Activated T-cell treated with anti-CD3 and anti-CD28 coated beads for 24 hours (primary cell): ENCODE measurements around the gene ILDR1.

Experiments used
- DNase-seq: peaks from one replicate; pipeline ENCODE4 v3.0.0-alpha.2; 2020; ENCODE audit warnings: low read depth

The ILDR1 gene

DNA sequence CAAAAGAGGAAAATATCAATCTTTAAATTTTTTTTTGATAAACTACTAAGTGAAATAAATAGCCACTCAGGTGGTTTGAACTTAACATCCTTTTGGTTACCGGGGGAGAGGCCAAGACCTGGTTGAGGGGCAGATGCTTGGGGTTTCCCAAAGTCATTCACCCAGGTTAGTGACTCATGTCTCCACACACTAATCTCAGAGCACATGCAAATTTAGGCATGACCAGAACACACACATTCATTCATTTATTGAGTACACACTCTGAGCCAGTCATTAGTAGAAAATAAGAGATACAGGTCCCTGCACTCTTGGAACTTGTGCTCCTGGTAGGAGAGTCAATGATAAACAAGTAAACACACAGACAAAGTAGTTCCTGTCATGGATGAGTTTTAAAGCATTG lies 7.3 kb downstream of the ILDR1 start:
- no peak for DNase-seq

DNA sequence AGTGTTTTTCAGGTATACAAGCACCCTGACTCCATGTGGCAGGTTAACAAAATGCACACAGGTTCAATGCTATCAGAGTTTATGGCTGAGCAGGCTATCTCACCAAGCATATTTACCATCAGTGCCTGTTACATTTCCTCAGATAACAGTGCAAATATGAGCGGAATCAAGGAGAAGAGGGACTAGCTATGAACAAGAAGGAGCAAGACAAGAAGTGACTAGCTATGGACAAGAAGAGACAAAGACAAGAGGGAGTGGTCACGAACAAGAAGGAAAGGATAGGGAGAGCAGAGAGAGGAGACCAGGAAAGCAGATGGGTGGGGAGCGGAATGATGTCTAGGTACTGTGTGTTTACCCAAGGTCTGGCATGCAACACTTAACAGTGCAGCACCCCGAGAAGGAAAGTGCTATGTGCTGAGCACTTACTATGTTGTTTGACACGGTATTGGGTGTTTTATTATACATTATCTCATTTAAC lies 8.6 kb downstream of the ILDR1 start:
- no peak for DNase-seq

DNA sequence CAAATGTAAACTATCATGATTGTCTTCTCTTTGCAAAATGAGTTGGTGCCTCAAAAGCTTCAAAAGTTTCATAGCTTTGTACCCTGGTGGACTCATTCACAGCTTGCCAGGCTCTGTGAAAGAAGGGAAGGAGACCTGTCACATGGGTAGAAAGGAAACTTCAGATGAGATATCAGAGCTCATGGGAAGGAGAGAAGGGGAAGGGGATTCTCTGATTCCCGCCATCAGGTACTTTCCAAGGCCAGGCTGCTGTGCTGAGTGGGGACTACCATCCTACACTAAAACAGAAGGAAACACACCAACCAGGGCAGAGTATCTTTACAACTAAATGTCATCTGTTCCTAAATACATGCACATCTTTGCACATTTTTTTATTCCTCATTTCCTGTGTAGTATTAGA lies 9.2 kb downstream of the ILDR1 start:
- DNase-seq, result no peak

DNA sequence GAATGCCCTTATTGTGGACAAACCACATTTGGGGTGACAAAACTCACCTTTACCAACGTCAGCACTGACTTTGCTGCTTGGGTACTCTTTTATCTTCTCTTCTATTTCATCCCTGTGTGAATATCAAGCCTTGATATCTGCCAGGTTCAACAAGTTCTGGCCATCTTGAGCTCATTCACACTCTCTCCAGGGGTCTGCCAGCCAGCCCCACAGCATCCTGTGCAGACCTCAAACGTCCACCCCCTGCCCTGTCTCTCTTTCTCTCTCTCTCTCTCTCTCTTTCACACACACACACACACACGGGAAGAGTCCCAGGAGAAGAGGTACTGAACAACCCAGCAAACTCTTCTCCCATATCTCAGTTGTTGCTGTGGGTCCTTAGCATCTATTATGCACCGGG lies 10.7 kb downstream of the ILDR1 start:
- DNase-seq, result no peak

DNA sequence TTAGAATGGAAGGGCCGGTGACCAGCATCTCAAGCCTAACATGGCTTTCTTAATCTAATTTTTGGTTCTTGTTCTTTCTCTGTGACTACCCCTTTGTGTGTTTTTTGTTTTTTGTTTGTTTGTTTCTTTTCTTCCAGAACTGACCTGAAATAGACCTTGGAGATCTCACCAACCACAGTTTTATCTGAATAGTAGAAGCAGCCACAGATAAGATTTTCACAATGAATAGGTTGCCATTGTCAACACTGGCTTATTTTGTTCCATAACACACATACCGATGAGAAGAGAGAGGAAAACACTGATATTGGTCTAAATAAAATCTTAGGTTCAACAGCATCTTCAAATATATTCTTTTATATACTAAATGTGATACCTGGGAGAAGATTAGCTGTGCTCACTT lies 11.5 kb downstream of the ILDR1 start:
- DNase-seq, result no peak

DNA sequence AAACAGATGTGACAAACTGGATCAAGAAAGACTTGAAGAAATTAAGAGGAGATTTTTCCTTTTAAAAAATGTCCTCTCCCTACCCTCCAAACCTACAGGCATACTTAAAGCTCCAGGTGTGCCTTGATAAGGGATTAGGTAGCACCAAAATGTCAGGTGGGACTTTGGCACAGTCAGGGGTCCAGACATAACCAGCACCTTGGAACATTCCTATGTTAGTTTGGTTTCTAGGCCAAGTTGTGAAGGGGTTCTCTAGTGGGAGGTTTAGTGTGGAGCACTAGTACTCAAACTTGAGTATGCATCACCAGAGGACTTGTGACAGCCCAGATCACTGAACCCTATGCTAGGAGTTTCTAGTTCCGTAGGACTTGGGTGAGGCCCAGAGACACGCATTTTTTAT lies 13.9 kb downstream of the ILDR1 start:
- no peak for DNase-seq

DNA sequence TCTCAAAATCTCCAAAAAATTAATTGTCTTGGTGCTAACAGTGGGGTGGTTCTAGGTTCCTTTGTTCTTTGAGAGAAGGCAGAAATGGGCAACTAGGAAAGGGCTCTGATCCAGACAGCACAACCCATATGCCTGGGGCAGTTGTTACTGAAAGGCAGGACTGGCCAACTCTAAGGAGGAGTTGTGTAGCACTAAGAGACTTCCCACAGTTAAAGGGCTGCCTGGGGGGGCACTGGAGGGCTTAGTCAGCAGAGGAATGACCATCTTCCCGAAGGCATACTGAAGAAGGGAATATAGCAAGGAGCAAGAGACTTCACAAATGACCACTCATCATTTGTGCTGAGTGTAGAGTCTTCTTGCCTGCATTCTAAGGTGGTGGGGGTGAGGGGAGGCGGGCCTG lies 15.8 kb downstream of the ILDR1 start:
- DNase-seq, result no peak

DNA sequence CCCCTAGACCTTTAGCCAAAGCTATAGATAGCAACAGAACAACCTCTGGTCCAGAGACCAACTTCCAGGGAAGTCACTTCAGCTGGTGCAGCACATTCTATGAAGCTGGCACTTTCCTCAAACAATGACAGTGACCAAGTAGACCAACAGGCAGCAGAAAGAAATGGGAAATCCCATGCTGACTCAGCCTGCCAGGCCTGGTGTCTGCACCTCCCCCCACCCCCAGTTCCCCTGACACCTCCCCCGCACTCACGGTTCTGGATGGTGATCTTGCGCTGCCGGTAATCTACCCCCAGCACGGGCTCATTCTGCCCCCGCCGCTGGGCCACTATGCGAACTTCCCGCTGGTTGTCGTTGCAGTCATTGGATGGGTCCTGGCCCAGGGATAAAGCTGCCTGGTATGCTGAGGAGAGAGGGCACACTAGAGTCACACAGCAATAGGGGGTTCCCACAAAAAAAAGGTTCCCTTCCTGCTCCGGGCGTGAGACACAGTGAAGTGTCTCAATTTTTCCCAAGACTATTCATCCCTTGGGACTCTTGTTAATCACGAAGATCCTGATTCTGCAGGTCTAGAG lies 17.0 kb downstream of the ILDR1 start:
- no peak for DNase-seq

DNA sequence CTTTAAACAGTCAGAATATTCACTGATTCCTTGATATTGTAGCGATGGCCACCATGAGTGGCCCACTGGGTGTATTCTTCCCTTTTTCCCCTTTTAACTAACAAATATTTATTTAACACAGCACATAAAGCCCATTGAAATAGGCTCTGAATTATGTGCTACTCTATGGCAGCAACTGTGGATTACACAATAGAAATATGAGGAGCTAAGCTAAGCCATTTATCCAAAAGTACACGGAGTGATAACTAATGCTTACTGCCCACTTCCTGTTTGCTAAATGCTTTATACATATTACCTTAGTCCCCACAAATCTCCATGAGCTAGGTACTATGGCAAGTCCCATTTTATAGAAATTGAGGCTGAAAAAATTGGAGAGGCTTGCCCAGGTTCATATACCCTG lies 17.9 kb downstream of the ILDR1 start:
- no peak for DNase-seq

DNA sequence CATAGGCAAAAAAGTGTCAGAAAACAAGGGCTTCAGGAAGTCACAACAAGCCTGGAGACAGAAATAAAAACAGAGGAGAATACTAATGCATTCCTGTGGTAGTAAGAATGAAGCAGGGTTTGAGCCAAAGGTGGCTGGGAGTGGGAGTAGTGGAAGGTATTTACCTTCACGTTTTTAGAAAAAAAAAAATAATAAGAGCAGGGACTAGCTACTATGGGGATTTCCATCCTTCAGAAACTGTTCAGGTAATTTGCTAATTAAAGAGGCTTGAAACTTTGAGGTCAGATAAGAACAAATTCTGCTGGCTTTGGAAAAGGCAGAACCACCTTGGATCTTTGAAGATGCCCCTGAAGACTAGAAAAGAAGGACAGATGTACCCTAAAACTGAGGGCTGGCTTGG lies 18.4 kb downstream of the ILDR1 start:
- no peak for DNase-seq

DNA sequence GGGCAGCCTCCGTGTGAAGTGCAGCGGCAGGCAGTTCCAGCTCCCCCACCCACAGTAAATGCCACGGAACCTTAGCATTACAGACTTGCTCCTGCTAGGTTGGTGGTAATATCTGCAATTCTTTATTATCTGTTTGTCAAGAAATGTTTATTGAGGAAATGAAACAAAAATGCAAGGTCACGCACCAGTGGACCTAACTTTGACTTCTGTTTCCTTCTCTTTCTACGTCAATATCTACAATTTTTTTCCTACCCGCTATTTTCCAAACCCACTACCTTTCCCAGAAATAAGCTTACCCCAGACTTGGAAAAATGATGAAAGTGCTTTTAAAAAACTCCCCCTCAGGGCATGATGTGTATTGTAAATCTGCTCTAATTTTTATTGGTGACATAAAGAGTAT lies 18.9 kb downstream of the ILDR1 start:
- no peak for DNase-seq

DNA sequence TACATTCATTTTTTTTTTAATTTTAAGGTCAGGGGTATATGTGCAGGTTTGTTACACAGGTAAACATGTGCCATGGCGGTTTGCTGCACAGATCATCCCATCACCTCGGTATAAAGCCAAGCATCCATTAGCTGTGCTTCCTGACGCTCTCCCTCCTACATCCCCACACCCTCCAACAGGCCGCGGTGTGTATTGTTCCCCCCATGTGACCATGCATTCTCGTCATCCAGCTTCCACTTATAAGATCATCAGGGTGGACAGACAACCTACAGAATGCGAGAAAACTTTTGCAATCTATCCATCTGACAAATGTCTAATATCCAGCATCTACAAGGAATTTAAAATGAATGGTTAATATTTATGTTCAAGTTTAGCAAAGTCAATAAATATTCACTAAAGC lies 19.4 kb downstream of the ILDR1 start:
- DNase-seq, result no peak

DNA sequence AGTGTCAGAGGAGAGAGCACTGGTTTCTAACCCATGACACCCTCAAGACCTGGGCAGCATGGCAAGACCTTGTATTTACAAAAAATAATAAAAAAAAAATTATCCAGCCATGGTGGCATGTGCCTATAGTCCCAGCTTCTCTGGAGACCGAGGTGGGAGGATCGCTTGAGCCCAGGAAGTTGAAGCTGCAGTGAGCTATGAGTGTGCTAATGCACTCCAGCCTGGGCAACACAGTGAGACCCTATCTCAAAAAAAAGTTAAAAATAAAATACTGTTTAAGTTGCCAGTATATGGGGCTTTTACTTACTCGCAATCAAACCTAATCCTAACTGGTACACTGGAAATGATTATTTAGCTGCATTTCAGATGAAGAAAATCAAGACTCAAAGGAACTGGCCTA lies 20.2 kb downstream of the ILDR1 start:
- DNase-seq, result no peak

DNA sequence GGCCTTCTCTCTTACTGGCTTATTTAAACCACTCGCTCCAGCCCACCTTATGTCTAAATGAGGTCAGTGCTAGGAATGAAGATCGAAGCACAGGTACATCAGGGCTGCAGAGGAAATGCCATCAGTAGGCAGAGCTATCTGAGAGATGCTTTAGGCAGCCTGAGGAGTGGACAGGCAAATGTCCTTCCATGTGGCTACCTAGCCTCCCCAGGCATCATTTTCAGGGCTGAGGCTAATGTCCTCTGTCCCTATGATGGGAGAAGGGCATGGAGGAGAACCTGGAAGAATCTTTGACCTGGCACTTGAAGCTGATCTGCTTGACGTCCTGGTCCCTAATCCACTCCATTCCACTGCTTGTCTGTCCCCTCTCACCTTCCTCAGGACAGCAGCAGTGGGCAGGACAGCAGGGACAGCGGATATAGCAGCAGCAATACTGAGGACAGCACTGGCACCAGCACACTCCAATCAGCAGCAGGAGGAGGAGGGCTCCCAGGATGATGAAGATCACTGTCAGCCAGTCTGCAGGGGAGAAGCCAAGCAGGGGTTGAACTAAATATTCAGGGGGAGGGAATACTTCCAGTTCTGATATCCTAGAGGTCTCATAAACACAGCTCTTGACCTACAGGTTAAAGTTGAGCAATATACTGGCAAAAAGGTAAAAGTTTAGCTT lies 21.0 kb downstream of the ILDR1 start:
- DNase-seq, result no peak

DNA sequence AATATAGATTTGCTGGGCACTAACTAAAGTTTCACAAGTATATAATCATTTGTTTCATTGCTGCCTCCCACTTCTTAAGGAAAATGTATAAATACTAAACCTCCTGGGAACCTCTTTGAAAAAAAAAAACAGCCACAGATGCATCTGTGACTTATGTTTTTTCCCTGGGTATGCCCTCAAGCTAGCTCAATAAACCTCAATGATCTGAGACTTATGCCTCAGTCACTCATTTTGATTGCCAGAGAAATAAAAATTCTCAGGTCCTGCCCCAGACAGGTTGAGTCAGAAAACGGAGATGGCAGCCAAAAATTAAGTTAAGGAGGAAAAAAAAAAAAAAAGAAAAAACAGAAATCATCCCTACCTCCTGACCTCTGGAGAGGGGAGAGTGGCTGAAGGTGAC lies 22.1 kb downstream of the ILDR1 start:
- no peak for DNase-seq

DNA sequence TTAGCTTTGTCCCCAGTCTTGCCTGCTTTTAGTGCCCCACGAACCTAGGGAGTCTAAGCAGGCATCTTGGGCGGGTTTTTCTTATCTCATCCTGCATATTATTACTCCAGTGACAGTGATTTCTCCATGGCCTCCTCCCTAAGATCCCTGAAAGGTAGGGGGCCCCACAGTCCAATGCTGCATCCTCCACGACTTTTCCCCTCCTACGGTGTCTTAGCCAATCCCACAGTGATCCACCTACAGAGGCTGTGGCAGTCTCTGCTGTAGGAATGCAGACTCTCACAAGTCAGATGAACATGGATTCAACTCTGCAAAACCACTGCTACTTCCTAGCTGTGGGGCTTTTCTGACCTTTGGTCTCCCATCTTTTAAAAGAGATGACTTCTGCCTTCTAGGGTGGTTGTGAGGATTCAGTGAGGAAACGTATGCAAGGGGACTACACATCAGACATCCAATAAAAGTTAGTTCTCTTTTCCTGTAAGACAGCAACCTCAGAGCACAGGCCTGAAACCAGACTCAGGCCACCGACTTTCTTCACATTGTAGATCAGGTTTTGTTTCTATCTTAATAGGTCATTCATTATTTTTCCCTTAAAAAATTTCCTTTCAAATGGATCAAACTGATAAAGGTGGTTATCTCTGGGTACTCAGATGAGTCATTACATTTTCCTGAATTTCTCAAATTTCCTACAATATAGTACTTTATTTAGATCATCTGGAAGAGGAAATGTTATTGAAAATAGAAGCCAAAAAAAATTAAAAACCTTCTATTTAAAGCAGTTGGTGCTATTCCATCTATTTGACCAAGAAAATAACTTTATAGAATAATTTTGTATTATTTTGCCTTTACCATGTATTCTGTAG lies 23.2 kb downstream of the ILDR1 start:
- DNase-seq, result no peak

DNA sequence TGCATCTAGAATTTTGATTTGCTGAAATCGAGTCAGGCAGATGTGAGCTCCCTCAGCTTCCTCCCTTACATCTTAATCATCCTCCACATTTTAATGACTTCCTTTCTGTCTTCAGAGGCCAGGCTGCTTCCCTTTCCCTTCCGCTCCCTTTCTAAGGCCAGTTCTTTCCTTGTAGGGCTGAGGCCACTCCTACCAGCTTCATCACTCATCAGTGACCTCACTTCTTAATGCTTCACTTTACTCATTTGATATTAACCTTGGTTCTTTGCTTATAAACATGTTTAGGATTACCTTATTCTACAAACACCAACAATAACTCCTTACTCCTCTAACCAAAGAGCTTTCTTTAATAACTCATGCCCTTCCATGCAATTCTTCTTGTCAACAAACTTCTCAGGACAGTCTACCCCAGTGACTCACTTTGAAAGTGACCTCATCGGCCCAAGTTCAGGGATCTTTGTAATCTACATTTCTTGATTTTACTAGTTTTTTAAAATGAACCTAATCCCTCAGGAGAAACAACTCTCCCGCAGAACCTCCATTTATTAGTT lies 23.9 kb downstream of the ILDR1 start:
- no peak for DNase-seq

DNA sequence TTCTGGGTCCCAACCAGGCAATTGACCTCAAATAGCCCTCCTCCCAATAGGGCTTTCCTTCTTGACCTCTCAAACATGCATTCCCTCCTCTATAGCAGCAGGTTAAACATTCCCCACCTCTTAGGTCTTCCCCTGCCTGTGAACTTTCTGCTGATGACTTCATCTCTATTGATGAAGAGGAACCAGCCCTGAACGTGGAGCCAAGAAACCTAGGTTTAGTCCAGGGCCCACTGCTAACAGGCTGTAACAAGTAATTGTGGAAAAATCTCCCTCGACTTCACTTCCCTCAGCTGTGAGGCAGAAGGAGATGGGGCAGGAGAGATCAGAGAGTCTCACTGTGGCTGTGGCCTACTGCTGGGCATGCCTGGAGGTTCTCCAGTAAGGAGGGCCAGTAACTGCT lies 24.7 kb downstream of the ILDR1 start:
- DNase-seq, result no peak

DNA sequence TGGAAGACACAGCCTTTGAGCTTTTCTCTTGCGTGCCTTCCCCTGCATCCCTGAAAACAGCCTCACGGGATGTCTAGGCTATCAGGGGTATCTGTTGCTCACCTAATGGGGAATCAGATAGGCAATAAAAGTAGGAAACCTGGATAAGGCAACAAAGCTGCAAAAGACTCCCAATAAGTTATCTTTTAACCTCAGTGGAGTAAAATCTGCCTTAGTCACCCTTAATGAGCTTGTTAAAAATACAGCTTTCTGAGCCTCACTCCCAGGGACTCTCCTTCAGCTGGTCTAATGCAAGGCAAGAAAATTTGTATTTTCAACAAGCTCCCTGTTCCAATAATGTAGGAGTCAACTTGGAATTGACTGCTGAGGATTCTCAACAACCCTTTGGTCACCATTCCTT lies 25.6 kb downstream of the ILDR1 start:
- no peak for DNase-seq

DNA sequence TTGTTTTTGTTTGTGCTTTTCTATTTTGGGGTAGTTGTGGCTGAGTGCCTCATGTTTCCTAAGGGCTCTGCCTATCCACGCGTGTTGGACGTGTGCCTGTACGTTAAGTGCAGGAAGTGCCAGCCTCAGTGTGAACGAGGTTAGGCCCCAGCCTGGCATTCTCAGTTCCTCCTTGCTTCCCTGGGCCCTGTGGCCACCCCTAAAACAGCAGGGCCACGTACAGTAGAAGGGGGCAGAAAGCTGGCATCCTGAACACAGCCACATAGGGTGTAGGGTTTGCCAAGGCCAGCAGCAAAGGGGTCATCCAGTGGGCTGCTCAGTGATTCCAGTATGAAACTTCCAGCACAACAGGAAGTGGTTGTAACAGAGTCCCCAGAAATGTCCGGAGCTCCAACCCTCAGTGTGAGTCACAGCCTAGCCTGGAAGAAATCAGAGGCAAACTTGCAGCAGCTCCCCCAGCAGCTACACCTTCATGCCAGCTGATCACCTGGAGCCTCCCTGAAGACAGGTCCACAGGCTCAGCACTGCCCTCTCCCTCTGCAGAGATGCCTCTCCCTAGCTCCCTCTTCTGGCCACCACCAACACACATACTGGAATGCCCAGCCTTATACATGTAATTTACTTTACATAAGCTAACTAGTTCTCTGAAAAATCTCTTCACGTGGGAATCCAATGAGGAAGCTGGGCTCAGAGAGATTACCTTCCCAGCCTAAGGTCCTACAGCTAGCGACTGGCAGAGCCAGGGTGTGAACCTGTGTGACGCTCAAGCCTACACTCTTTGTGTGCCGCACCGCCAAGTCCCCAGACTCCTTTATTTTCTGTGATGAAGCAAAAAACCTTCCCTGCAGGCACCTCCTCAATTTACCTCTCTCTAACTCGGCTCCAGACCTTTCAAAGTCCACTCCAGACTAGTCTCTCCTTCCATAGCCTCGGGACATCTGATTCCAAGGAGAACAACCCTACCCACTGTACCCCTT lies 26.6 kb downstream of the ILDR1 start:
- no peak for DNase-seq

DNA sequence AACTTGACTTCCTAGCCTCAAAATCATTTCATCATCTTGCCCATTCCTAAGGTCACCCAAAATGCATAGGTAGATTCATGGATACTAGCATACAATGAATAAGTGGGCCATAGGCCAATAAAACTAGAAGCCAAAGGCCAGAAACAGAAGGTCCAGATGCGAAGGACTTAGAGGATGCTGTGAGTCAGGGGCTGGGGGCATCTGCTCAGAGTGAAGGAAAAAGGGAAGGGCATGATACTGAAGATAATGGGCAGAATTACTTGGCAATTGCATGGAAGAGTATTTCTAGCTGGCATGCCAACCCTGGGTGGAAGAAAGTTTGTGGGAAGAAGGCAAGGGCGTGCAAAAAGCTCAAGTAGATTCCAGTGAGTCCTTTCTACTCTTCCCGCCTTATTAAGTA lies 27.5 kb downstream of the ILDR1 start:
- DNase-seq, result no peak
